UCSD-AML1 (cell line): ENCODE data around the gene TXNIP.

Experiments
- DNase-seq: peaks from one replicate; lab custom pipeline; 2025; ENCODE audit not compliant: unreplicated experiment; lab: John Stamatoyannopoulos, UW

The TXNIP gene

DNA sequence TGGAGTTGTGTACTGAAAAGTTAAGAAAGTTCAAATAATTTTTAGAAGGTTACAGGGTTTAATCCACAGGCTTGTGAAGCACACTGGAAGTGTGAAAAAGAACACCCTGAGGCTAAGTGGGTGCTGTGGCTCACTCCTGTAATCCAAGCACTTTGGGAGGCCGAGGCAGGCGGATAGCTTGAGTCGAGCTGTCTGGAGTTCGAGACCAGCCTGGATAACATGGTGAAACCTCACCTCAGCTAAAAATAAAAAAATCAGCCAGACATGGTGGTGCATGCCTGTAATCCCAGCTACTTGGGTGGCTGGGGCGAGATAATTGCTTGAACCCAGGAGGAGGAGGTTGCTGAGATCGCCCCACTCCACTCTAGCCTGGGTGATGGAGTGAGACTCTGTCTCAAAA is 9.8 kb downstream of the TXNIP start:
- no peak for DNase-seq

DNA sequence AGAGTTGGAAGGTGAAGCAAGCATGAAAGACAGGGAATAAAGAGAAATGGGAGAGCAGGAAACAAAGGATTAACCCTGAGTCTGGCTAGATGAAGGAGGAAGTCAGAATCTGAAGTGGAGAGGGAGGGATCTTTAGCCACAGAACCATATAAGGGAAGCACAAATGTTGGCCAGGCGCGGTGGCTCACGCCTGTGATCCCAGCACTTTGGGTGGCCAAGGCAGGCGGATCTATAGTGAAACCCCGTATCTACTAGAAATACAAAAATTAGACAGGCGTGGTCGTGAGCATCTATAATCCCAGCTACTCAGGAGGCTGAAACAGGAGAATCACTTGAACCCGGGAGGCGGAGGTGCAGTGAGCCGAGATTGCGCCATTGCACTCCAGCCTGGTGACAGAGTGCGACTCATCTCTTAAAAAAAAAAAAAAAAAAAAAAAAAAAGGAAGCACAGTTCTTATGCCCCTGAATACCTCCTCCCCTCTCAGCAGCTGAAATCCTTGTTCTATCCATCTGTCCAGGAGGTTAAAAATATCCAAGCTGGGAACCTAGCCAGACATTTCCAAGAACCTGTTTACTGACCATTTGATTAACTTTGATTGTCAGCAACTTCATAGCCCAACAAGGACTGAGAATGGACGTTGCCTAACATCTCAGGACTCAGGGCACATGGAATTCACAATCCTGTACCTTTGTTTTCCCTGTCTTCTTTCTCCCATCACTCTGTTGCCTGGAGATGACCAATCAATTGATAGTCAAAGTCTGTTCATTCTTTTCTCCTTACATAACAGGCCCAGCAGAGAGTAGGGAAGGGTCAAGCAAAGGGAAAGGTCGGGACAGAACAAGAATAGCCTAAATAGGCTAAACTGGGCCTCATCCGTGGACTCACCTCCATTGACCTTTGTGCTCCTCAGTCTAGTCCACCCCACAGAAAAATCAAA is 10.6 kb downstream of the TXNIP start:
- DNase-seq = peak; percentile 46

DNA sequence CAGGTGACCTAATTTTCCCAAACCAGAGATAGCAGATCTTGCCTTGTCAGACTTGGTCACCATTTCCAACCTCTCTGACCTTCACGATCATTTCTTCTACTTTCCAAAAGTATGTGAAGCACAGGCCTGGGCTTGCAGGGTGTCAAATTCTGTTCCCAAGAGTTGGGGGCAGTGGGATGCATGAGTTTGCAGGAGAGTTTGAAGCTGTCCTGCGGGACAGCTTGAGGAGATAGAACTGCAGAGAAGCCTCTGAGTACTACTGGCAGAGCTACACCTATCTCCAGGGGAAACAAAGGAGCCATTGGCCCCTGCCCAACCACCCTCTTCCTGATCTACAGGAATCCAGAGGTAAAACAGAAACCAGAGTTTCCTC is 11.3 kb downstream of the TXNIP start:
- no peak for DNase-seq

DNA sequence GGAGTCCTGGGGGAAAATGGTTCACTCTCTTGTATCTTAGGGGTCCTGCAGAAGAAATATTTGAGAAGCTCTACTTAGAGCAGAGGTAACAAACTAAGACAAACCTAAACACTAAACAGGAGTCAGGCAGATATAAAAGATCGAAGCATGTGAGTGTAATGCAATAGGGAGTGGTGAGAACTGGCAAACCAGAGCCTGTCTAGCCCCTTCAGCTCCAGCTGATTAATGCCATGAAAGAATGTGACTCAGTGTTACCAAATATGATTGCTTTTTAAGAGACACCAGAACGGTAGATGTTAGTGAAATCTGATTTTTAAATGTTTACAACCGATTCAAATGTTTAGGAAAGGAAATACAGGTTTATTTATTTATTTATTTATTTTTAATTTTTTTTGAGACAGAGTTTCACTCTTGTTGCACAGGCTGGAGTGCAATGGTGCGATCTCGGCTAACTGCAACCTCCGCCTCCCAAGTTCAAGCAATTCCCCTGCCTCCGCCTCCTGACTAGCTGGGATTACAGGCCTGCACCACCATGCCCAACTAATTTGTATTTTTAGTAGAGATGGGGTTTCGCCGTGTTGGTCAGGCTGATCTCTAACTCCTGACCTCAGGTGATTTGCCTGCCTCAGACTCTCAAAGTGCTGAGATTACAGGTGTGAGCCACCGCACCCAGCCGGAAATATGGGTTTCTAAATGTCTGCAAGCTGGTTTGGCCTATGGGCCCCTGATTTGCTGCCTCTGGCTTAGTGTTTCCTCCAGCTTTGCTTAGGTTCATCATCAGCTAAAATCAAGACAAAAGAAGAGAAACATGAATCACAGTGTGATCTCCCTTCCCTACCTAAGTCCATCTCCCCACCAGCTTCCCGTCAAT is 12.2 kb downstream of the TXNIP start:
- DNase-seq = no peak

DNA sequence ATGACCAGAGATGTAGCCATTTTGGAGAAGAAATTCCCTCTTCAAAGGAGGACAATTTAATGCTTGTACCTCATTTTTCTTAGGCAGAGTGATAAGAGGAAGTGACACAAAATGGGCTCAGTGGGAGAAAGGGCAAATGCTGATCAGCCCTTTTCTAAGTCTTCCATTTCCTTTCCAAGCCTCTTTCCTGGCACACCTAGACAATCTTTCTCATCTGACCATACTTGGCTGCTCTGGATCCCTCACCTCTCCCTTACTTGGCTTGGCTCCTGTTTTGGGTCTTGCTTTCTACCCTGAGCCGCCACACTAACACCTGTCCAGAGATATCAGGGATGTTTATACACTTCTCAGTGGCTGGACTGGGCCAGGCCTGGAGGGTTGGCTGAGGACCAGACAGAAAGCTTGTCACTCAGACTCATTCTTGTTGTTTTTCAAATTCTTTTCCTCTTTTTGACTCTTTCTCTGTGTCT is 13.1 kb downstream of the TXNIP start:
- no peak for DNase-seq

DNA sequence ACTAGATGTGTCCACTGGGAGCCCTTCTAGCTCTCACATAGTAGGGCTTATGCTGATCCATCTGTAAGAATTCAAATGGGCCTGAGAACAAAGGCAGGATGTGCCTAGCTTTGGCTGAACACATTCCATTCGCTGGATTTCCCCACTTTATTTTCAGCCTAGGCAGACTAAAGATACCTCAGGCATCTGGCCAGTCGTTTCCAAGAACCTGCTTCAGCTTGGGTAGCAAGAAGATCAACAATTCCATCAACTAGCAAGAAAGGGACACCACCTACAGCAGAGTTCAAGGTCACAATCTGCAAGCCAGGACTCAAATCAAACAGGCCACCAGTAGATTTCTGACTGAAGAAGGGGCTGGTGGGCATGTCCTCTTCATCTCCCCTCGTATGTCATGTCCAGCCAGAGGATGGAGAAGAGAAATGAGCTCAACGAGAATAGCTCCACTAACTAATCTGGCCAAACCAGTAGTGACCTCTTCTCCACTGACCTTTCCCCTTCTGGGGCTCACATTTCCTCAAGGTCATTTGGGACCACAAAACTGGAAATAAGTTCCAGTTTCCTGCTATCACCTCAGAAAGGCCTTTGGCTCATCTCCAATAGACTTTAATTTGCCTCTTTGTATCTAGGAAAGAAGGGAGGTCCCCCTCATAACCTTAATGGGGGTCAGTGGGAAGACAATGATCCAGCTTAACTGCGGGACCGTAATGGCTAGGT is 14.2 kb downstream of the TXNIP start:
- DNase-seq = no peak

DNA sequence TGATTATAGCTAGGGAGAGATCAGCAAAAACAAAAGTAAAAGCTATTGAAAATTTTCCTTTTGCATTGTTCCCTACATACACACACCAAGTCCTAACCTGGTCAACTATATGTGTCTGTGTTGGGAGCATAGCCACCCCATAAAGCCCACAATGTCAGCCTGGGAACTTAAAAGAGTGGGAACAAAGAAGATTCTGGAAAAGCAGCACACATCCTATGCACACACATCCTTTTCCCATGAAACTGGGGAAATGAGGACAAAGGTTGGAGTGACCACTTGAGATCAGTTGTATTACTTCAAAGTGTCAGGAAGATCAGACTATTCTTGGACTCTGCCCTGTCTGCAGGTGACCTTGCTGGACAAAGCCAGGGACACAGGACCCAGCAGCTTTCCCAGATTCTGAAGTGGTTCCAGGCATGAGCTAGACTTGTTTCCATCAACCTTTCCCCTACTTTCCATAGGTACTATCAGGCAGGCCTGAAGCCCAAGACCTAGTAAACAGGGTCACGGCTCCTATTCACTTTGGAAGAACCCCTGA is 15.9 kb downstream of the TXNIP start:
- no peak for DNase-seq

DNA sequence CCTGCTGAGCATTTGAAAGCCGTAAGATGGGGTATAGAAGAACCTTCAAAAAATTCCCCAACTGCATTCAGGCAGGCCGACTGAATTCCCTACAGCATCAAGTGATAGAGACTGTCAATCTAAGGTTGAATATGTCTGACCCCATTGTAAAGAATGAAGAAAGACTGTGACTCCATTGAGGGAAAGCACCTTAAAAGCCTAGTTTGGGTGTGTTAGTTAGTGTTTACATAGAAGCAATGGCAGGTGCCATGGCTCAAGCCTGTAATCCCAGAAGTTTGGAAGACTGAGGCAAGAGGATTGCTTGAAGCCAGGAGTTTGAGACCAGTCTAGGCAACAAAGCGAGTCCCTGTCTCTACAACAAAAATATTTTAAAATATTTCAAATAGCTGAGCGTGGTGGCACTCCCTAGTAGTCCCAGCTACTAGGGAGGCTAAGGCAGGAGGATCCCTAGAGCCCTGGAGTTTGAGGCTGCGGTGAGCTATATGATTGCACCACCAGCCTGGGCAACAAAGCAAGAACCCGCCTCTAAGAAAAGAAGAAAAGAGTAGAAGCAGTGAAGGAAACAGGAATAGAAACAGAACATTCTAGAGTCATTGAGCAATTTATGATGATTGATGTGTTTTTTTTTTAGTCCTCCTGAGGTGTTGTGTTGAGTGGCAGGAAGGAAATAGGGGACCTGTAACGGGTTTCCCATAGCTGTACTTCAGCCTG is 16.5 kb downstream of the TXNIP start:
- DNase-seq = peak; percentile 40

DNA sequence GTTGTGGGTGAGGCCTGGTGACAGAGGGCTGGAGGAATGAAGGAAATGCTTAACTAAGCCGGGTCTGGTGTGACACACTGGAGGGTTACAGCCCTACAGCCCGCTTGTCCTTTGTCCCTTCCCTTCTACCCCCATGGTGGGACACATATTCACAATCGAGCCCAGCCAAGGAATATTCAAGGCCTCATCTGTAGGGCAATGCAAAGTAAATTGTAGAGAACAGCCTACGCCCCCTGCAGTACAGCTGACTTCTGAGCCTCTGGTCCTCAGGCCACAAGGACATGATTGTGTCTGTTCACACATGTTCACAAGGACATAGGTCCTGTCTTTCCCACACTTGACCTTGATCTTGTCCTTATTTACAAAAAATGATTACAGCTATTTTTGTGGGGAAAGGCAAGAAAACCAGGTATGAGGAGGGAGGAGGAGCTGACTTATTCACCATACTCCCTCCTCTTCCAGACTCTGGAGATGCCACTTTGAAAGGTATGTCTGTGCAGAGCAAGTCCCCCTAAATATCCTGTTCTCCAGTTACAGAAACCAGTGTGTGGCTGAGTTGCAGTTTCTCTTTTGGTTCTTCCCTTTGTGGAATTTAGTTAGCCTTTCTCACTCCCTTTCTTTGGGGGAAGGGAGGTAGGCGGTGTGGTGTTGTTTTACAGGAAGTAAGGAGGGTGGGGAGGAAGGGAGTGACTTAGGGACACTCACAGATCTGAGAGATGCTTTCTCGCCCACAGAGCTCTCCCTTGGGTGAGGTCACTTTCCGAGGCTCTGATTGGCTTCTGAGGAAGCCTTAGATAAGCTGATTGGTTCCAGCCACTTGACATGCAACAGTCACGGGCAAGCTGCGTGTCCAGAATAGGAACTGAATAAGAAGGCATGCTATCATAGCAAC is 17.3 kb downstream of the TXNIP start:
- DNase-seq = peak; percentile 87

DNA sequence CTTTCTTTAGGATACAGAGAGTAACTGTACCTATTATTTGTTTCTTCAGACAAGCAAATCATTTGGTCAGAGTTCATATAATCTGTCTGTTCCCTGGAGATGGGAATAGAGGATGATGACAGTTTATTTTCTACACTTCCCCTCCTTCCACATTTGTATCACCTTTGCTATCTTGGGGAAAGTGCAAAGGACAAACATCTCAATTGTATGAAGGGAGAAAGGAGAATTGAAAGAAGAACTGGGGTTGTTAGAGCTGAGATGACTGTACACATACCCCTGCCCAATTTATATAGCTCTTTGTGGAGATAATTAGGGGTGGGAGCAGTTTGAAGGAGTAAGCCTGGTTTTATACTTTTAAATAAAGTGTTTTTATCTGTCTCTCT is 17.9 kb downstream of the TXNIP start:
- no peak for DNase-seq

DNA sequence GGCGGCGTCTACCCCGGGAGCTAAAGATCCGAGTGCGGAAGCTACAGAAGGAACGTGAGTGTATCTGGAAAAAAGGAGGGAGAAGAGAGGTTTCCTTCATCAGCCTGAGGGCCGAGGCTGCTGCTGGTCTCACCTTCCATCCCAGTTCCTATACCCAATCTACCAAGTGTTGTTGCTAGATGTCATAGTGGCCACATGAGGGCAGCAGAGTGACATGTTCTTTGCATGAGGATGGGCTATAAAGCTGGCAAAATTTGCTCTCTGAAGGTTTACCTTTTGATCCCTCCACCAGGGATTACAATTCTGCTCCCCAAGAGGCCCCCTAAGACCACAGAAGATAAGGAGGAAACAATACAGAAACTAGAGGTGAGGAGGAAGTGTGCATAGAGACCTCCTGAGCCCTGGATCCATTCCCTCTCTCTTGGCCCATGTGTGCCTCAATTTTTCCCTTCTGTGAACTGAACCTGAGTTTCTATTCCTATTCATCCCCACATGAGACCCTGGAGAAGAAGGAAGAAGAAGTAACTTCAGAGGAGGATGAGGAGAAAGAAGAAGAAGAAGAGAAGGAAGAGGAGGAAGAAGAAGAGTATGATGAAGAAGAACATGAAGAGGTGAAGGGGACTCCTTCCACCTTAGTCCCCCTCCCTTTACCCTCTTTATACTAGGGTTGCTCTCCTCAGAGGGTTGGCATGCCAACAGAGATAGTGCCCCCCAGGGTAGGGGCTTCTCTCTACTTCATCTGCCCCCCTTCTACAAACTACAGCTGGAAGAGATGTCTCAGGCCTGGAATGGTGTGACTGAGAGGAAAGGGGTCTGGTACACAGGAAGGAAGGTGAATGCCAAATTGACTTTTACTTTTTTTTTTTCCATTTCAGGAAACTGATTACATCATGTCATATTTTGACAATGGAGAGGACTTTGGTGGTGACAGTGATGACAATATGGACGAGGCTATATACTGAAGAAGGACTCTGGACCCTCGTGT is 18.6 kb downstream of the TXNIP start:
- DNase-seq = peak; percentile 58

DNA sequence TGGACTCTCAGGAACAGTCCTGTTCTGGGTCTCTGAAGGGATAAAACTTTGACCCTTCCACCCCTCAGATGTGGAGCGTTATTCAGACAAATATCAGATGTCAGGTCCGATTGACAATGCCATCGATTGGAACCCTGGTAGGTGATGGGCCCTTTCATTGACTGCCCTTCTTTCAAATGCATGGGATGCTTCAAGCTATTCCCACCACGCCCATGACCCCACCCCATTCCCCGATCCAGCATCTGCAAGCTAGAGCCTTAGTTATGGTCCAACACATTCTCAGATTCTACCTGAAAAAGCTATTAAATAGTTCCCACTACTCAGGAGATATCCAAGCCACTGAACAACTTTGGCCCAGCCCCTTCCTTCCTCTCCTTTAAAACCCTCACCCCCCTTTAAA is 19.4 kb downstream of the TXNIP start:
- DNase-seq = no peak

DNA sequence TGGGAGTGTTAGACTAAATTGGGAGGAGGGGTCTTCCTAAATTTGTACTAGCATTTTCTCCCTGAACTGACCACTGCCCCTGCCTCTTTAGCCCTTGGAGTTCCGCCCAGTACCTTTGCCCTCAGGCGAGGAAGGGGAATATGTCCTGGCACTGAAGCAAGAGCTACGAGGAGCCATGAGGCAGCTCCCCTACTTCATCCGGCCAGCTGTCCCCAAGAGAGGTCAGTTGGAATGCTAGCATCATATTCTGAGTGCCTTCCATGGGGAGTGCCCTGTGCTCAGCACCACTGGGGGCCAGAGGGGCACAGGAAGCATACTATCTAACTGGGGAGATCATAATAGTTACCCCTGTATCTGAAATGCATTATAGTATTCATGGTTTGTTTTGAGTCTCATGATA is 21.2 kb downstream of the TXNIP start:
- DNase-seq = no peak

DNA sequence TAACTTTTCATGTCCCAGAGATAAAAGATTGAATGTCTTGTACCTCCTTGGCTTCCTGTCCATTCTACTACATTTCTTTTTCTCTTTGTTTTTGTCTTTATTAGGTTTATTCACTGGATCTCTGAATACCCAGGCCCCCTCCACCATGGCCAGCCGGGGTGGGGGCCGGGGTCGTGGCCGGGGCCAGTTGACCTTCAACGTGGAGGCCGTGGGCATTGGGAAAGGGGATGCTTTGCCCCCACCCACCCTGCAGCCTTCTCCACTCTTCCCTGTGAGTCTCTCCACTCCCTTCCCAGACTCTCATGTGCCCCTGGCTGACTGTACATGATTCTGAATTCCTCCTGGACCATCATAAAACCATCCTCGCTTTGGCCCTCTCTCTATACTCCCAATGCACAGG is 21.7 kb downstream of the TXNIP start:
- DNase-seq = no peak

DNA sequence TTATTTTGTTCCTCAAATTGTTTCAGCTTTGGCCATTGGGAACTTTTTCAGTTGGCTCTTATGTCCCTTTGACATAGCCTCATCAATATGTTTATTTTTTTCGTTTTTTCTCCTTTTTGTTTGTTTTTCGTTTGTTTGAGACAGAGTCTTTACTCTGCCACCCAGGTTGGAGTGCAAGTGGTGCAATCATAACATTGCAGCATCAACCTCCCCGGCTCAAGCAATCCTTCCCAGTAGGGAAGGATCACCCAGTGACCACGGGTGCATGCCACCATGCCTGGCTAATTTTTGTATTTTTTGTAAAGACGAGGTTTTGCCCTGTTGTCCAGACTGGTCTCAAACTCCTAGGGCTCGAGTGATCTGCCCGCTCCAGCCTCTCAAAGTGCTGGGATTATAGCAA is 23.8 kb downstream of the TXNIP start:
- DNase-seq = no peak

DNA sequence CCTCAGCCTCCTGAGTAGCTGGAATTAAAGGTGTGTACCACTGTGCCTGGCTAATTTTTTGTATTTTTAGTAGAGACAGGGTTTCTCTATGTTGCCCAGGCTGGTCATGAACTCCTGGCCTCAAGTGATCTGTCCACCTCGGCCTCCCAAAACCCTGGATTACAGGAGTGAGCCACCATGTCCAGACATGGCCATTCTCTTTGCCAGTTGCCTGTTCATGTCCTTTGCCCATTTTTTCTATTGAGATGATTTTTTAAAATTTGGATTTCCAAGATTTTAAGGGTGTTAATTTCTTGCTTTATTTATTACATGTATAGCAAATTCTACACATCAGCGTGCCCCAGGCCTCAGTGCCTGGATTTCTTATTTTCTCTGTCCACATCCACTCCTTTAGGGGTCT is 29.1 kb downstream of the TXNIP start:
- DNase-seq = no peak

DNA sequence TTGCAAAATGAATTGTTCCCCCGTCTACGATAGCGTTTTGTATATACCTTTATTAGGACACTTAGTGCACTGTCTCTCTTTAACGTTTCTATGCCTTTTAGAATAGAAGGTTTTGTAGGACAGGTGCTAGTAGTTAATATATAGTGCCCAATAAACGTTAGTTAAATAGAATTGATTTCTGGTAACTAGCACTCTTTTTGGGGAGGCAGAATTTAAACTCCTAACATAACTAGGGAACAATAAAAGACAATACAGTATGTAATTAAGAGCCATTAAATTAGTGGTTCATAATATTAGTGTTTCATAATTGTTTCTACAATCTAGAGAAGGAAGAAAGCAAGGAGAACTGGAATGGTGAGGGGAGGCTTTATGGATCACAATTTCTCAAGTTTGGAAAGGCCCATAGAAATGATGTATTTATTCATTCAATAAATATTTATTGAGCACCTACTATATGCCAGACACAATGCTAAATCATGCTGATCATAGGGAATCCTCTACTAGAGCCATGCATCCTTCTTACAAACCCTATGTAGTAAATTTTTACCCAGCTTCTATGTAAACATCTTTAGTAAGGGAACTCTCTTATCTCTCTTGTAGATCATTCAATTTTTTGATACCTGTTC is 31.1 kb downstream of the TXNIP start:
- DNase-seq = no peak
